Stimulated activated CD4-positive, alpha-beta T cell treated with anti-CD3 and anti-CD28 coated beads, TNF-alpha, amount 100 ng/mL, for 1 hour (primary cell): ENCODE results near the gene AFF1.

Experiments
- DNase-seq, 3 donors: peaks; one replicate each; pipeline ENCODE4 v3.0.0-alpha.2; 2020; ENCODE audit warnings: low read depth in 3 of 3, low spot score in 1 of 3

The AFF1 gene

GRCh38 chr4:86947501-86948120 is 12.8 kb downstream of the AFF1 start:
- DNase-seq = no peak

GRCh38 chr4:86948276-86948675 is 13.5 kb downstream of the AFF1 start:
- no peak for DNase-seq

GRCh38 chr4:86950831-86951525 is 16.2 kb downstream of the AFF1 start:
- no peak for DNase-seq

- DNase-seq = no peak
These were observed 21.2 kb downstream of the AFF1 start for GRCh38 chr4:86955888-86956451.

GRCh38 chr4:86957215-86957614 is 22.4 kb downstream of the AFF1 start:
- DNase-seq = no peak

- no peak for DNase-seq
These were observed 25.0 kb downstream of the AFF1 start for GRCh38 chr4:86959588-86960500.

- no peak for DNase-seq
These were observed 25.7 kb downstream of the AFF1 start for GRCh38 chr4:86960557-86960961.

GRCh38 chr4:86961116-86961515 is 26.3 kb downstream of the AFF1 start:
- no peak for DNase-seq

GRCh38 chr4:86961605-86962295 is 26.9 kb downstream of the AFF1 start:
- no peak for DNase-seq

GRCh38 chr4:86963697-86964096 is 28.9 kb downstream of the AFF1 start:
- no peak for DNase-seq

GRCh38 chr4:86965019-86965976 is 30.5 kb downstream of the AFF1 start:
- DNase-seq = no peak

- no peak for DNase-seq
These were observed 32.3 kb downstream of the AFF1 start for GRCh38 chr4:86967073-86967472.

GRCh38 chr4:86967798-86968197 is 33.0 kb downstream of the AFF1 start:
- DNase-seq = no peak

- no peak for DNase-seq
These were observed 33.7 kb downstream of the AFF1 start for GRCh38 chr4:86968547-86968946.

- DNase-seq = no peak
These were observed 35.9 kb downstream of the AFF1 start for GRCh38 chr4:86970447-86971354.

GRCh38 chr4:86971355-86971683 is 36.5 kb downstream of the AFF1 start:
- no peak for DNase-seq

GRCh38 chr4:86972997-86973396 is 38.2 kb downstream of the AFF1 start:
- no peak for DNase-seq

GRCh38 chr4:86973668-86974067 is 38.9 kb downstream of the AFF1 start:
- DNase-seq = no peak

- no peak for DNase-seq
These were observed 39.8 kb downstream of the AFF1 start for GRCh38 chr4:86974551-86974994.
